NCI-H128 (cell line): ENCODE data around the gene PPP2R2D.

Experiments
- DNase-seq: peaks from one replicate; lab custom pipeline; 2025; ENCODE audit not compliant: unreplicated experiment; lab: John Stamatoyannopoulos, UW

The PPP2R2D gene

DNA sequence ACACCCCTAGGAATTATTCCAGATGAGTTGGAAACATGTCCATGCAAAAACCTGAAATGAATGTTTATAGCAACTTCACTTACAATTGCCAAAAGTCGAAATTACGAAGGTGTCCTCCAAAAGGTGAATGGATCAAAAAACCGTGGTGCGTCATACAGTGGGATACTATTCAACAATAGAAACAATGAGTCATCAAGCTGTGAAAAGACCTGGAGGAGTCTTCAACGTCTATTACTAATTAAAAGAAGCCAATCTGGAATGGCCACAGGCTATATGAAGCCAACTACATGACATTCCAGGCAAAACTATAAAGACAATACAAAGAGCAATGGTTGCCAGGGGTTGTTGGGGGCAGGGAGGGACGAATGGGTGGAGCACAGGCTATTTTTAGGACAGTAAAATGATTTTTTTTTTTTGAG, 12.6 kb upstream of the PPP2R2D start:
- no peak for DNase-seq

DNA sequence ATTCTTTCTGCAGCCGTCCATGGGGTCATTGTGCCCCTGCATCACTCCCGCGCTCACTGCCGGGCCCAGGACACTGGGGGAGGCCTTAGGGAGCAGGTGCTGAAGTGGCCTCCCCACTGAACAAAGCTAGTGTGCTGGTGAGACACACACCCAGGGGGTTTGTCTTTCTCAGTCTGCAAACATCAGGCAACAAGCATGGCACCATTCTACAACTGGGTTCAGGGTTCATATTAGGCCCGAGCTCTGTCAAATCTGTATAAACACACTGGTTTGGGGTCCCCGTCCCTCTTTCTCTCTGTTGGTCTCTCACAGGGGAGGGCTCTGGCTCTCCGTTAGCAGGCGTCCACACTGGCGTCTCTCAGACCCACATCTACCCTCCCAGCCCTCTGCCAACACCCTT, 11.1 kb upstream of the PPP2R2D start:
- DNase-seq = no peak

DNA sequence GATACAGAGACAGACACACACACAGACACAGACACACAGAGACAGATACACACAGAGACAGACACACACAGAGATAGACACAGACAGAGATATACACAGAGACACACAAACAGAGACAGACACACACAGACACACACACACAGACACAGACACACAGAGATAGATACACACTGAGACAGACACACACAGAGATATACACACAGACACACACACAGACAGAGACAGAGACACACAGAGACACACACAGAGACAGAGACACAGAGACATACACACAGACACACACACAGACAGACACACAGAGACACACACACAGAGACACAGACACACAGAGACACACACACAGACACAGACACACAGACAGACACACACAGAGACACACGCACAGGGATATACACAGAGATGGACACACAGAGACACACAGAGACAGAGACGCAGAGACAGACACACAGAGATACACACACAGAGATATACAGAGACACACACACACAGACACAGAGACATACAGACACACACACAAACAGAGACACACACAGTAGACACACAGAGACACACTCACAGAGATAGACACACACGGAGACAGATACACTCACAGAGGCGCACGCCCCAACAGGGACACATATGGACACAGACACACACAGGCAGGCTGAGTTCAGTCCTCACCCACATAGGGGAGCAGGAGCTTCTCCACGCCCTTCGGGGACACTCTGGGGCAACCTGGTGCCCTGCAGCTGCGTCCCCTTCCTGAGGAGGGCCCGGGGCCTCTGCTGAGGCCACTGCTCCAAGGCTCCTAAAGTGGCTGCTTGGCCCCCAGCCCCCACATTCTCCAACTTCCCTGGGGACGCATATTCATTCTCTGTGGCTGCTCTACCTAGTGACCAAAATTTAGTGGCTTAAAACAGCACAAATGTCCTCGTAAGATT, 10.3 kb upstream of the PPP2R2D start:
- no peak for DNase-seq

GRCh38 chr10:131891196-131891928, 9.4 kb upstream of the PPP2R2D start:
- DNase-seq = no peak

- DNase-seq = no peak
These were observed 8.6 kb upstream of the PPP2R2D start for GRCh38 chr10:131891929-131892805.

DNA sequence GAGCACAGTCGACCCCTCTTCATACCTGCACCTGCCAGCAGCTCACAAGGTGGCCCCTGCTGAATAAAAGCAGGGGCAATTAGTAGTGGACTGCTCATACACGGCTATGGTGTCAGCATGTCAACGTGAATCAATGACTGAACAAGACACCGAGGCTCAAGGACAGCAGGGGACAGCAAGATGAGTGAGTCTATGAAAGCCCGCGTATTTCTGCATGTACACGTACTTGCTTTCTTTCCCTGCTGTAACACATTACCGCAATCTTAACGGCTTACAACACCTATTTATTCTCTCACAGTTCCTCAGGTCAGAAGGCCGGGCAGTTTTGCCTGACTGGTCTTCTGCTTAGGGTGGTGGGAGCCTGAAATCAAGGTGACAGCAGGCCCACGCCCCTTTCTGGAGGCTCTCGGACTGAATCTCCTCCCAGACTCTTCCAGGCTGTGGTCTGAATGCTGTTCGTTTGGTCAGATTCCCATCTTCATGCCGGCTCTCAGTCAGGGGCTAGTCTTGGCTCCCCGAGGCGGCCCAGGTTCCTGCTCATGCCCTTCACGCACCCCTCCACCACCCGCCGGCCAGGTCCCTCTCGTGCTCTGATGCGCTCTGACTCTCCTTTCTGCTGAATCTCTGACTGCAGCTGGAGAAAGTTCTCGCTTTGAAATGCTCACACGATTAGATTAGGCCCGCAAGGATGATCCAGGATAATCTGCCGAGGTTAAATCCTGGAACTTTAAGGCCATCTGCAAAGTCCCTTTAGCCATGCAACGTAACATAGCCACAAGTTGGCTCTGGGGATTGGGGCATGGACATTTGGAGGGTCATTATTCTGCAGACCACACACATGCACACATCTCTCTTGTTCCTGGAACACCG, 7.8 kb upstream of the PPP2R2D start:
- no peak for DNase-seq

DNA sequence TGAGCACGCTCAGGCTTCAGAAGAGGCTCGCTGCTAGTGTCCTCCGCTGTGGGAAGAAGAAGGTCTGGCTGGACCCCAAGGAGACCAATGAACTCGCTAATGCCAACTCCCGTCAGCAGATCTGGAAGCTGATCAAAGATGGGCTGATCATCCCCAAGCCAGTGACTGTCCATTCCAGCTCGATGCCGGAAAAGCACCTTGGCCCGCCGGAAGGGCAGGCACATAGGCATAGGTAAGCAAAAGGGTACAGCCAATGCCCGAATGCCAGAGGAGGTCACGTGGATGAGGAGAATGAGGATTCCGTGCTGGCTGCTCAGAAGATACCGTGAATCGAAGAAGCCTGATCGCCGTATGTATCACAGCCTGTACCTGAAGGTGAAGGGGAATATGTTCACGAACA, 5.7 kb upstream of the PPP2R2D start:
- no peak for DNase-seq

GRCh38 chr10:131896403-131896802, 4.4 kb upstream of the PPP2R2D start:
- no peak for DNase-seq

- DNase-seq = no peak
These were observed 3.4 kb upstream of the PPP2R2D start for GRCh38 chr10:131897297-131897899.

- DNase-seq = no peak
These were observed 2.7 kb upstream of the PPP2R2D start for GRCh38 chr10:131898061-131898460.

DNA sequence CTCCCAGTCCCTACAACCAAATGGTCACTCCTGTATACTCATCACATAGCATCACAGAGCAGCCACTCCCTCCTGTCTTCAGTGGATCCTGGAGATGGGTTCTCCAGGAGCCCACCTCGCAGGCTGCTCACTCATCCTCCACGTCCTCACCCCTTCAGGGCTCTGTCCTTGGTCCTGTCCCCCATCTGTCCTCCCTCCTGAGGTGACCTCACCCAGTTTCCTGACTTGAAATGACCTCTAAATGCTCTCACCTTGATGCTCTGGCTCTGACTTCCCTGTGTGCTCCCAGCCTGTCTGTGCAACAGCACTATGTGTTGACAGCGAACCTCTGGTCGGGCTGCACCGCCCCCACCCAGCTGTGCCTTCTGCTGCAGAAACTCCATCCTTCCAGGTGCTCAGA, 2.1 kb upstream of the PPP2R2D start:
- no peak for DNase-seq

DNA sequence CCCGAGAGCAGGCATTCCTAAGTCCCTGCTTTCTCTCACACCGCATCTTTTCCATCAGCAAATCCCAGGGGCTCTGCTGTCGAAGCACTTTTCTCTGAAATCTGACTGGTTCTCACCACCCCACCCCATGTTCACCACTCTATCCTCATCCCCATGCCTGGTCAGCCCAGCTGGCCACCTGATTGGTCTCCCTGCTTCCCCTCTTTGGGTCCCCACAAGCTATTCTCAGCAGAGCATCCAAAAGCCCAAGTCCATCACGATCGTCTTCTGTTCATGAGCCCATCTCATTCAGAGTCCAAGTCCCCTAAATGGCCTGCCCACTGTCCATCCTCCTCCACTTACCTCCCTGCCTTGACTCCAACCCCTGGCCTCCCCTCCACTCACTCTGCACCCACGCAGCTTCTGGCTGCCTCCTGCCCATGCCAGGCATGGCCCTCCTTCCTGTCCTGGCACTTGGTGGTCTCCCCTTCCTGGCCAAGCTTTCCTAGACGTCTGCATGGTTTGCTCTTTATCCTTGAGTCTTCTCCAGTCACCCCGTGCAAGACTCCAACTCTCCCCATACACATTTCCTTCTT, 1.6 kb upstream of the PPP2R2D start:
- DNase-seq = no peak

DNA sequence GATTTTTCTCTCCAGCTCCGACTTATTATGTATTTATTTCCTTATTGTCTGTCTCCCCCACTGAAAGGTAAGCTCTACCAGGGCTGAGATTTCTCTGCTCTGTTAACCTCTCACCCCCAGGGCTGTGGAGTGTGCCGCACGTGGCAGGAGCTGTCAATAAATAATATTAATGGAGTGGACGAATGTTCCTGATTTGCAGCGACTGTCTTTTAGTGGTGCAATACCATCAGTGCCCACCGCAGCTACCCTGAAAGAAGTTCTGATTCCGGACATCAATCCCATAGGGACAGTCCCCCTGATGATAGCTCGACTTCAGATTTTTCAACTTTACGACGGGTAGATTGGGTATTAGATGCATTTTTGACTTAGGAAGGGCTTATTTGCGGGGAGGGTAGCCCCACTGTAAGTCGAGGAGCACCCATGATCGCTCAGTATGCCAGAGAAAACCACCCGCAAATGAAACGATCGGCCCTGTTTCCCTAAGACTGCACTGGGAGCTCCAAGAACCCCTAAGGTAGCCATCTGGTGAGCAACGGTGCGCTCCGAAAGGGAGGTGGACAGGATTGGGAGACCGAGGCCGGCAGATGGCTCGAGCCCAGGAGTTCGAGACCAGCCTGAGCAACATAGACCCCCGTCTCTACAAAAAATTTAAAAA, 986 bp upstream of the PPP2R2D start:
- no peak for DNase-seq

GRCh38 chr10:131901181-131901829, 497 bp downstream of the PPP2R2D start:
- DNase-seq = no peak

GRCh38 chr10:131902211-131902610, 1.4 kb downstream of the PPP2R2D start:
- DNase-seq = no peak

DNA sequence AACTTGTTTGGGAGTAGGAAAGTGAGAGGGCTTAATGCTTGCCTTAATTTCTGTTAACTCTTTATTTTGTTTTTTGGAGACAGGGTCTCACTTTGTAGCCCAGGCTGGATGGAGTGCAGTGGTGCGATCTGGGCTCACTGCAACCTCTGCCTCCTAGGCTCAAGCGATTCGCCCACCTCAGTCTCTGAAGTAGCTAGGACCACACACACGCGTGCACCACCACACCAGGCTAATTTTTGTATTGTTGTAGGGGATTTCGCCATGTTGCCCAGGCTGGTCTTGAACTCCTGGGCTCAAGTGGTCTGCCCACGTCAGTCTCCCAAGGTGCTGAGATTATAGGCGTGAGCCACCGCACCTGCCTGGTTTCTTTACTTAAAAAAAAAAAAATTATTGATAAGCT, 1.9 kb downstream of the PPP2R2D start:
- no peak for DNase-seq

DNA sequence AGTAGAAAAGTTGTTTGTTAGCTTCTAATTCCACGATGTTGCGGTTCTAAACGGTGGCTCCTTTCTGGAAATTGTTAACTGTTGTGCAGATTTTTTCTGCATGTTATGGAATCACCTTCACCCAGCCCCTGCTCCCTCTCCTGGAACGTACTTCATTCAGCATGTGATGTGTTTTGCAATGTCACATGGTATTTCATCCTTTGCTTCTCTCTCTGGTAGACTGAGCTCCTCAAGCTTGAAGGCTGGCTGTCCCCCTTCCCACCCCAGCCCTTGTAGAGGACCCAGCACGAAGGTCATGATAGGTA, 4.4 kb downstream of the PPP2R2D start:
- DNase-seq = no peak

GRCh38 chr10:131905603-131906268, 4.9 kb downstream of the PPP2R2D start:
- no peak for DNase-seq
